HCEC 1CT (cell line): Measurements from ENCODE around the gene L3MBTL3.
"Not testable (repeated sequence)": the region's sequence is repeated elsewhere in the genome, so short reads cannot be mapped to it uniquely, and the experiment has no call there.

Source experiments
- DNase-seq: peaks from one replicate; pipeline ENCODE4 v3.0.0-alpha.2; 2017

L3MBTL3 gene

GRCh38 chr6:130093546-130093945 lies 75.2 kb downstream of the L3MBTL3 start:
- no peak for DNase-seq

- no peak for DNase-seq
Measured at GRCh38 chr6:130098317-130098716, 79.9 kb downstream of the L3MBTL3 start.

GRCh38 chr6:130099119-130099518 lies 80.7 kb downstream of the L3MBTL3 start:
- no peak for DNase-seq

- no peak for DNase-seq
Measured at GRCh38 chr6:130105996-130106704, 87.8 kb downstream of the L3MBTL3 start.

GRCh38 chr6:130107710-130108109 lies 89.3 kb downstream of the L3MBTL3 start:
- DNase-seq = no peak

GRCh38 chr6:130111031-130111430 lies 92.7 kb downstream of the L3MBTL3 start:
- no peak for DNase-seq

- no peak for DNase-seq
Measured at GRCh38 chr6:130113201-130113710, 94.9 kb downstream of the L3MBTL3 start.

GRCh38 chr6:130115036-130115435 lies 96.7 kb downstream of the L3MBTL3 start:
- no peak for DNase-seq

GRCh38 chr6:130116273-130116672 lies 97.9 kb downstream of the L3MBTL3 start:
- no peak for DNase-seq

GRCh38 chr6:130117187-130117701 lies 98.9 kb downstream of the L3MBTL3 start:
- not testable (repeated sequence) for DNase-seq

GRCh38 chr6:130118236-130118635 lies 99.9 kb downstream of the L3MBTL3 start:
- DNase-seq = no peak

- DNase-seq = no peak
Measured at GRCh38 chr6:130119211-130119610, 100.8 kb downstream of the L3MBTL3 start.

- no peak for DNase-seq
Measured at GRCh38 chr6:130120731-130121130, 102.3 kb downstream of the L3MBTL3 start.

- no peak for DNase-seq
Measured at GRCh38 chr6:130122243-130122642, 103.9 kb downstream of the L3MBTL3 start.

- no peak for DNase-seq
Measured at GRCh38 chr6:130127195-130127594, 108.8 kb downstream of the L3MBTL3 start.

- no peak for DNase-seq
Measured at GRCh38 chr6:130128326-130128725, 109.9 kb downstream of the L3MBTL3 start.

- DNase-seq = no peak
Measured at GRCh38 chr6:130129762-130130246, 111.4 kb downstream of the L3MBTL3 start.

- DNase-seq = no peak
Measured at GRCh38 chr6:130132286-130132701, 113.9 kb downstream of the L3MBTL3 start.

- DNase-seq = no peak
Measured at GRCh38 chr6:130134582-130134981, 116.2 kb downstream of the L3MBTL3 start.

- no peak for DNase-seq
Measured at GRCh38 chr6:130136798-130137197, 118.4 kb downstream of the L3MBTL3 start.

GRCh38 chr6:130138116-130138908 lies 119.9 kb downstream of the L3MBTL3 start:
- no peak for DNase-seq

- DNase-seq = no peak
Measured at GRCh38 chr6:130138909-130139242, 120.5 kb downstream of the L3MBTL3 start.

GRCh38 chr6:130140084-130140483 lies 121.7 kb downstream of the L3MBTL3 start:
- DNase-seq = peak; percentile 2

GRCh38 chr6:130143709-130144108 lies 125.3 kb downstream of the L3MBTL3 start:
- peak; percentile 12 for DNase-seq
